MM.1S (cell line): ENCODE data around the gene LDLRAD3.

Source experiments
- CTCF ChIP-seq: fragments of 300-600 bp; sonication (generic); IDR thresholded peaks from 2 replicates; pipeline ENCODE4 v1.5.1; 2016; ENCODE audit warnings: antibody characterized with exemption, low read length, mixed read lengths
- EZH2 ChIP-seq: fragments of 300-600 bp; sonication (generic); optimal IDR thresholded peaks from 2 replicates; pipeline ENCODE3; 2017; ENCODE audit warnings: low read depth, mild to moderate bottlenecking, antibody characterized with exemption, low read length, mixed read lengths
- EZH2phosphoT487 ChIP-seq: fragments of 300-600 bp; sonication (generic); IDR thresholded peaks from 2 replicates; pipeline ENCODE4 v1.6.1; 2018; ENCODE audit warnings: antibody characterized with exemption, low read length

- no peak for TF ChIP-seq CTCF
- TF ChIP-seq EZH2 = no peak
- TF ChIP-seq EZH2phosphoT487 = no peak
These were observed 280.5 kb downstream of the LDLRAD3 start for GRCh38 chr11:36224209-36224882.
